ENCODE results near the gene EID2B.

EID2B gene

DNA sequence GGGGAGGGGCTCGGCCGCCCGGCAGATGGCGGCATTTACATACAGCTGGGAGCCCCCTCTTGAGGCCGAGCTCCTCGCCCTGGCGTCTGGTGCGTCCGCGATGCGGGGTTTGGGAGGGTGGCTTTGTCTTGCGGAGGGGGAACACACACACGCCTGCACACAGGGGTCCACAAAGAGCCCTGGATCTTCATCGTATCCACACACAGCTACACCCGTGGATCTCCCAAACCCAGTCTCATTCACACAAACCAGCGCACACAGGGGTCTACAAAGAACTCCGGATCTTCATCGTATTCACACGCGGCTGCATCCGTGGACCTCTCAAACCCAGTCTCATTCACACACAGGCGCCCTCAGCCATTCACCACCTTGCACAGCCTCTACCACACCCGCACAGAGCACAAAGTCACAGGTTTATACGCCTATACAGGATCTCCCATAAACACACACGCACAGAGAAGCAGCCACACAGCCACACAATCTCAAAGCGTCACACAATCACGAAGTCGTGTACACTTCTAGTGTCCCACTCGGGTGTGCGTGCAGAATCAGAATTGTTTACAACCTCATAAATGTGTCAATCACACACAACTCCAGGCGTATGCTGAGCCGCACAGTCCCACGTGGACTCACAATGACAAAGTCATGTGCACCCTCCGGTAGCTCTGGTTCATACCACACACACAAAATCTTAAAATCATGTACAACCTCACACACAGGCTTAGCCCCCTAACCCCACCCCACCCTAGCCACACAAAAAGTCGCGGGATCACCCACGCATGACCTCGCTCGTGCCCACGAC is 34.5 kb downstream of the EID2B start:
- DNase-seq = peak; percentile 83

DNA sequence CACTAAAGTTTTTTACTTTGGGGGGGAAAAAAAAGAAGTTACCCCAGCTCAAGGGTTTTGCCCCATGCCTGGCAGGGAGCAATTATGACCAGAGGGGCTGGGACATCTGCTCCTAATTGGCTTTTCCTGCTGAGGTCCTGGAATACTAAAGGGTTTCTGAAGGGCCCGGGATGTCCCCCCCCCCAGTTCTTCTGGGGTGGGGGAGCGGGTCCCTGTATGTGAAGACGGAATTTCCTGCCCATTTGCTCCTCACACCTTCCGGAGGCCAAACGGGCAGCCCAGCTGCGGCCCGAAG is 35.0 kb downstream of the EID2B start:
- no peak for DNase-seq

DNA sequence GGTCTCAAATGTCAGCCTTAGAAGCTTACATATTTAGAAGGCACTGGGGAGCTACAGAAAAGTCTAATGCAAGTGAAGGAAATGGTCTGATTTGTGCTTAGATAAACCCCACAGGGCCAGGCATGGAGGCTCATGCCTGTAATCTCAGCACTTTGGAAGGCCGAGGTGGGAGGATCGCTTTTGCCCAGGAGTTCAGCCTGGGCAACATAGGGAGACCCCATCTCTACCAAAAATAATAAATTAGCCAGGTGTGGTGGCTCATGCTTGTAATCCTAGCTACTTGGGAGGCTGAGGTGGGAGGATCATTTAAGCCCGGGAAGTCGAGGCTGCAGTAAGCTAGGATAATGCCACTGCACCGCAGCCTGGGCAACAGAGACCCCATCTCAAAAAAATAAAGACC is 36.6 kb downstream of the EID2B start:
- no peak for DNase-seq

DNA sequence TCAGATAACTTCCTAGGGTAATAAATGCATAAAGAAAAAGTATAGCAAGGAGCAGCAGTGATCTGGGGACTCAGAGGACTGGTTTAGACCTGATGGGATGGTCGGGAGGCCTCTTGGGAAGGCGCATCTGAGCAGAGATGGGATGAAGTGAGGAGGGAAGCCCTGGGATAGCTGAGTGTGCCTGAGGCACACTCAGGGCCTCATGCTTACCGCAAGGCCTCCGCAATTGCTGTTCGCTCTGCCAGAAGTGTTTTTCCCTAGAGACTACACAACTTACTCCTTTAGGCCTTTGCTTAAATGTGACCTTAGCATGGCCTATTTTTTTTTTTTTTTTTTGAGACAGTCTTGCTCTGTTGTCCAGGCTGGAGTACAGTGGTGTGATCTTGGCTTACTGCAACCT is 38.0 kb downstream of the EID2B start:
- DNase-seq = peak; percentile 6

DNA sequence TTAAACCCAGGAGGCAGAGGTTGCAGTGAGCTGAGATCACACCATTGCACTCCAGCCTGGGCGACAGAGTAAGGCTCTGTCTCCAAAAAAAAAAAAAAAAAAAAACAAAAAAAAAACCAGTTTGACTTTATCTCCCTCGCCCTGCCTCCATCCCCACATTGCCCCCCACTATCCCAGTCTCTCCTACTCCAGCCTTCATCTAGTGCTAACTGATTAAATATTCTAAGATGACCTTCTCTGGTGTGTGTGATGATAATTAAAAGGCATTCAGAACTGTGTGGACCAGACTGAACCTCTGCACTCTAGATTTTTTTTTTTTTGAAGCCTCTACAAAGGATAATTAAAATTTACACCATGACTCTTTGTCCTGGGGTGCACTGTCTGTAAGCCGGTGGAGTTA is 39.9 kb downstream of the EID2B start:
- no peak for DNase-seq

DNA sequence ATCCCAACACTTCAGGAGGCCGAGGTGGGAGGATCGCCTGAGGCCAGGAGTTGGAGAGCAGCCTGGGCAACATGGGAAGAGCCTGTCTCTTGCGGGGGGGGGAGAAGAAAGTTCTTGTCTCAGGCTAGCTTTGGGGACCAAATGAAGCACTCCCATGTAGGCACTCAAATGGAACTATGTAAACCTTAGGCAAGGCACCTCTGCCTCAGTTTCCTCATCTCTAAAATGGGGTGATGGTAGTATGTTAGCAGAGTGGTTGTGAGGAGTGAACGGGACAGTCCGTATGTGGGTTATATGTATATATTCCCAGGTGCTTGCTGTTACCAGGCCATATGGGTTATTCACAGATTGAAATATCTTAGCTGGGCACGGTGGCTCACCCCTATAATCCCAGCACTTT is 40.4 kb downstream of the EID2B start:
- DNase-seq = no peak

DNA sequence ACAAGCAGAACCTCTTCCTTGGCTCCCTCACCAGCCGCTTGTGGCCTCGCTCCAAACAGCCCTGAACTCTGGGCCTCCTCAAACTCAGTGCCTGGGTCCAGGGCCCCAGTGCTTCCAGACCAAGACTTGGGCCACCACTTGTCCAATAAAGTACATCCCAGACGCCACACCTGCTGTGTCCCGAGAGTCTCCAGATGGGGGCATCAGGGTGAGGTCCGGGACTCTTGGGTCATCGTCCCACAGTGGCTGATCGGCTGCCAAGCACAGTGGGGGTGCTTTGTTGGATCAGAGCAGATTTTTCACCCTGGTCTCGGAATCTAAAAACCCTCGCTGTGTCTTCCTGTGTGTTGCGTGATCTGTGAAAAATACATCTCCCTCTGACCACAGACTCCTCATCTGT is 42.9 kb downstream of the EID2B start:
- DNase-seq = no peak

DNA sequence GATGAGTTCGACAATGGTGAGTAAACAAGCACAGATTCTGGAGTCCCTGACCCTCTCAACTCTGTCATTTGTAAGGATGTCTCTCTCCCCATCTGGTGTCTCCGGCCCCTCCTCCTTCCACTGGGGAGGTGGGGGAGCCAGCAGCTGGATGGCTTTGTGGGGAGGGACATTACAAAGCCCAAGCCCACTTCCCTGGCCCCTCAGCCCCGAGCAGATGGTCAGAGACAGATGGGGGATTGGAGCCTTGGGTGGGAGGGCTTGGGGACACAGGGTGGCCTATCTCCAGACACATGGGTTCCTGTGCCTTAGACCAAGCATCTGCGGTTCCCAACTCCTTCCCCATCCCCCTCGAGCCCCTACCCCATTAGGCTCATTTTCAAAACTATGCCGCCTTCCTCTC is 49.5 kb downstream of the EID2B start:
- DNase-seq = peak; percentile 7

DNA sequence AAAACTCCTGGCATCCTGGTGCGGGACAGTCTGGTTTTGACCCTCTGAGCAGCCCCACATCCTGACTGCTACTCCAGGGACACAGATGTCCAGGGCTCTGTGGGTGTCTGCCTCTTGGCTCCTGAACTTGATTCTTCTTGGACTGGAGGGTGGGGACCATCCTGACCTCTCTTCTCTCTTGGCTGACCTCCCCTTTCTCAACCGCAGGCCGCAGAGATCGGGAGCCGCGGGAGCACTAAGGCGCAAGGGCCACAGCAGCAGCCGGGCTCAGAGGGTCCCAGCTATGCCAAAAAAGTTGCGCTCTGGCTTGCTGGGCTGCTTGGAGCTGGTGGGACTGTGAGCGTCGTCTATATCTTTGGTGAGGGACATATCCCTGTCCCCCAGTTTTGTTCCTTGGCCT is 51.0 kb downstream of the EID2B start:
- no peak for DNase-seq

DNA sequence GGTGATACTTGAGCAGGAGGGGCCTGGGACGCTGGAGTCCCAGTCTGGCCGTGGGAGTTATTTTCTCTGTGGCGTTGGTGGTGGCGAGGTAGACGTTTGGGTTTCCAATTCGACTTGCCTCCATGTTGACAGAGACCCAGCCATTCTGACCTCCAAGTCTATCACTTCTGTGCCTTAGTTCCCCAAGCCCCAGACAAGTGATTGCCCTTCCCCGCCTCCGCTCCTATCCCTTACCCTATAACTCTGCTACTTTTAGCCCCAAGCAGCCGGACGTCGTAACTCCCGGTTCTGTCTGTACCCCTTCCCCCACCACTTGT is 51.5 kb downstream of the EID2B start:
- no peak for DNase-seq

All from NCI-H2171 treated with DMSO at 0.1 percent for 48 hours (cell line).